ENCODE measurements around the gene ADPGK. TPM values are rescaled to one million over a fixed set of nuclear protein-coding genes. Genes with fewer than 3 reads are reported as not detected.
A peak's percentile ranks its signal among the peaks of the same experiment; 100 is the strongest.

Gene ADPGK
- total RNA-seq, 4 donors from 2014 or later = 31.7 to 87.2 (median 53.4) TPM

- in situ Hi-C loops (cut with MboI; ENCODE audit: low pct_ligation_motif_present in 1 of 4, low pct_unique_long_range_greater_than_20kb in 1 of 4, low sequenced_read_pairs in 3 of 4) = loop anchor here (5.0 to 25.0 kb wide), 4 partner anchors 278 to 466 kb away; no protein-coding TSS in a partner anchor
- no peaks in the 10 kb centered on the region for H3K36me3 ChIP-seq
- peaks cover 3 to 14% (median 11%) of the 10 kb centered on the region in 4 donors for H3K4me1 ChIP-seq
- peak overlapping the region; percentile 26 to 58 (median 43) for H3K4me3 ChIP-seq
- 8% methylated on average over 65 of the region's 72 CpGs; no CpG with 5 or more reads in 1 of the 2 donors for WGBS, 2 donors (ENCODE audit: low coverage in 1 of 2)
- no peaks in the 10 kb centered on the region for H3K27me3 ChIP-seq
- intact Hi-C loops (cut with DNase I; ENCODE audit: low total_unique reads) = loop anchor here (1.0 kb wide), 1 partner anchor 285 kb away; no protein-coding TSS in a partner anchor
- TF ChIP-seq CTCF (IDR thresholded peaks at IDR 0.05) = peak; percentile 15 to 67 (median 43)
- TF ChIP-seq POLR2A (IDR thresholded peaks at IDR 0.05) = no peak
- no peak for TF ChIP-seq EP300 (IDR thresholded peaks at IDR 0.05; ENCODE audit: low read depth)
- TF ChIP-seq POLR2AphosphoS5 (IDR thresholded peaks at IDR 0.05) = no peak
- peak overlapping the region in 2 of 4 donors; percentile 33 to 50 for H3K27ac ChIP-seq
- DNase-seq = peak; percentile 54
- H3K9me3 ChIP-seq = no peaks in the 10 kb centered on the region
Measured at GRCh38 chr15:72796515-72797337, 13.2 kb upstream of the ADPGK start.

GRCh38 chr15:72796210-72796514, 12.6 kb upstream of the ADPGK start:
- in situ Hi-C loops (cut with MboI; ENCODE audit: low pct_ligation_motif_present in 1 of 4, low pct_unique_long_range_greater_than_20kb in 1 of 4, low sequenced_read_pairs in 3 of 4) = loop anchor here (5.0 to 25.0 kb wide), 4 partner anchors 279 to 466 kb away; no protein-coding TSS in a partner anchor
- WGBS, 2 donors (ENCODE audit: low coverage in 1 of 2) = 60 to 91% methylated on average over 3 to 7 of the region's 7 CpGs
- no peak for DNase-seq
- Histone ChIP-seq H3K27me3 (no peaks in the 10 kb centered on the region), H3K27ac (peak overlapping the region in 1 of 4 donors; percentile 50), H3K36me3 (no peaks in the 10 kb centered on the region), H3K4me1 (peaks cover 3 to 14% (median 11%) of the 10 kb centered on the region in 4 donors), H3K4me3 (peak overlapping the region in 2 of 4 donors; percentile 46 to 58), H3K9me3 (no peaks in the 10 kb centered on the region)
- TF ChIP-seq CTCF (IDR thresholded peaks at IDR 0.05) (no peak), POLR2AphosphoS5 (IDR thresholded peaks at IDR 0.05) (no peak), EP300 (IDR thresholded peaks at IDR 0.05; ENCODE audit: low read depth) (no peak), POLR2A (IDR thresholded peaks at IDR 0.05) (no peak)
- intact Hi-C loops (cut with DNase I; ENCODE audit: low total_unique reads) = loop anchor here (1.0 kb wide), 1 partner anchor 285 kb away; no protein-coding TSS in a partner anchor

- intact Hi-C loops (cut with DNase I; ENCODE audit: low total_unique reads) = no loop called here
- H3K36me3 ChIP-seq = no peaks in the 10 kb centered on the region
- 66 to 70% methylated on average over 2 to 7 of the region's 7 CpGs for WGBS, 2 donors (ENCODE audit: low coverage in 1 of 2)
- no peaks in the 10 kb centered on the region for H3K9me3 ChIP-seq
- no peaks in the 10 kb centered on the region for H3K27me3 ChIP-seq
- TF ChIP-seq EP300 (IDR thresholded peaks at IDR 0.05; ENCODE audit: low read depth) (no peak), POLR2AphosphoS5 (IDR thresholded peaks at IDR 0.05) (no peak), POLR2A (IDR thresholded peaks at IDR 0.05) (no peak), CTCF (IDR thresholded peaks at IDR 0.05) (no peak)
- in situ Hi-C loops (cut with MboI; ENCODE audit: low pct_ligation_motif_present in 1 of 4, low pct_unique_long_range_greater_than_20kb in 1 of 4, low sequenced_read_pairs in 3 of 4) = loop anchor here (10.0 to 25.0 kb wide), 3 partner anchors 281 to 468 kb away; no protein-coding TSS in a partner anchor
- DNase-seq = no peak
- peaks cover 3 to 14% (median 11%) of the 10 kb centered on the region in 4 donors for H3K4me1 ChIP-seq
- no peak overlapping the region for H3K4me3 ChIP-seq
- H3K27ac ChIP-seq = peak overlapping the region in 1 of 4 donors; percentile 19
Measured at GRCh38 chr15:72793766-72794660, 10.5 kb upstream of the ADPGK start.

All from transverse colon (tissue), 4 donors.